BJ (cell line): Measurements from ENCODE around the gene POLR2A. TPM values are rescaled to one million over a fixed set of nuclear protein-coding genes. Genes with fewer than 3 reads are reported as not detected.

Source experiments
- CTCF ChIA-PET: fragments of 350-600 bp; formaldehyde crosslinking; extraction: SDS; loops from one replicate; lab custom pipeline; 2021; ENCODE audit warnings: antibody characterized with exemption, inconsistent platforms; lab: Yijun Ruan, JAX
- POLR2A ChIA-PET: fragments of 300-600 bp; sonication (Branson Sonifier 250); formaldehyde crosslinking; extraction: SDS; loops from one replicate; lab custom pipeline; 2021; ENCODE audit warnings: antibody characterized with exemption; lab: Charles Lee
- DNase-seq: peaks from one replicate; pipeline ENCODE4 v3.0.0-alpha.2; 2011; ENCODE audit warnings: low read depth
- H3K27me3 ChIP-seq: 2 replicates; pipeline ENCODE4 v1.6.0; 2011; ENCODE audit warnings: low read length; ENCODE audit not compliant: control insufficient read depth, insufficient read depth
- H3K36me3 ChIP-seq: 2 replicates; pipeline ENCODE4 v1.5.1; 2011; ENCODE audit warnings: low read length; ENCODE audit not compliant: control insufficient read depth, insufficient read depth
- H3K4me3 ChIP-seq: 2 replicates; pipeline ENCODE4 v1.5.1; 2011; ENCODE audit warnings: low read depth, mild to moderate bottlenecking, control low read depth, low read length
- CTCF ChIP-seq: IDR thresholded peaks from 2 replicates; pipeline ENCODE4 v1.5.1; 2011; ENCODE audit warnings: low read depth, mild to moderate bottlenecking, control low read depth, inconsistent platforms, low read length, moderate library complexity; ENCODE audit not compliant: insufficient read depth
- polyA plus RNA-seq: library from polyadenylated mRNA; depleted of rRNA; stranded (reverse); fragments of >200 nt; gene quantifications from 2 replicates; pipeline ENCODE4 v1.2.3, GENCODE V29; 2011; rRNA removed
- small RNA-seq: library from RNA; depleted of rRNA; stranded (forward); fragments of <200 nt; gene quantifications from one replicate; pipeline ENCODE3, GENCODE V24; 2012; ENCODE audit warnings: low replicate concordance, low read depth; ENCODE audit not compliant: insufficient read length

Gene POLR2A
- polyA plus RNA-seq, 1 experiment = 27.7 TPM

DNA sequence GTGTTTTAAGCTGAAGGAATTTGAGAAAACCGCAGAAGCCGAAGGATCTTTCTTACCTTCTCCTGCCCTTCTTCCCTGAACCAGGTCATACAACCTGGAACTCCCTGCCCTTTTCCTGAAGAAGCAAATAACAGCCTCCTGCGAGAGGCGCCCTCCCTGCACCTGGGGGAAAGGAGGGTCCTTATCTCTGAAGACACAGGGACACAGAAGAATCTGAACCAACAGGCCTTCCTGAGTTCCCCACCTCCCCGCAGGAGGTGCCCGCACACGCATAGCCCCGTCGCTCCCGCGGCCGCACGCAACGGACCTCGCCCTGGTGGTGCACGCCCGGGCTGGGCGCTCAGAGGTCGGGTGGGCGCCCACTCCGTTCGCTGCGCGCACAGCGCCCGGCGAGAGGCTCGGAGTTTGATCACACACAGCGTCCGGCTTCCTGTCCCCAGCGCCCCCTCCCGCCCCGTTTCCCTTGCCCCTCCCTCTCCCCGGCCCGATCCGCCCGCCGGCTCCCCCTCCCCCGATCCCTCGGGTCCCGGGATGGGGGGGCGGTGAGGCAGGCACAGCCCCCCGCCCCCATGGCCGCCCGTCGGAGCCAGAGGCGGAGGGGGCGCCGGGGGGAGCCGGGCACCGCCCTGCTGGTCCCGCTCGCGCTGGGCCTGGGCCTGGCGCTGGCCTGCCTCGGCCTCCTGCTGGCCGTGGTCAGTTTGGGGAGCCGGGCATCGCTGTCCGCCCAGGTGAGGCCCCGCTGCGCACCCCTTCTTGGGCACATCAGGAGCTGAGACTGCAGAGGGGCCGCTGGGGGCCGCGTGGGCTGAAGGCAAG lies 64.6 kb downstream of the POLR2A start, which contains the start of gene TNFSF12:
TNFSF12 (plus strand) TSS at position 474 of the 816 bp plus-strand sequence; CDS start at position 570, 96 bp downstream.
- CTCF ChIA-PET = interaction anchor here (0.6 to 5.9 kb wide), 5 partner anchors 12 to 284 kb away, joined by 3 to 41 read pairs (median 4); partner anchors contain the start of gene SENP3
- POLR2A ChIA-PET = interaction anchor here (0.6 to 0.7 kb wide), 2 partner anchors 12 to 64 kb away, joined by 3 to 4 read pairs; no protein-coding TSS in a partner anchor
- TF ChIP-seq CTCF = peak; percentile 25

More for the DNA sequence above, 64.6 kb downstream of the POLR2A start, which contains the start of gene TNFSF12:
- peak within 1 kb of the TSS; percentile 68 for H3K4me3 ChIP-seq
- H3K36me3 ChIP-seq = no peaks in the 10 kb centered on the region; the same call in 1 of the 2 replicates
- no peak for DNase-seq
- H3K27me3 ChIP-seq = no peaks in the 10 kb centered on the region

Small RNAs within 50 kb of the gene (small RNA-seq; reads per million reads assigned to genes)
- gene RF00019 = not detected

Other genes starting within 250 kb of the POLR2A start
- gene DVL2, start 249.8 kb upstream of the POLR2A start, polyA plus RNA-seq = 3.6 and 5.0 TPM in 2 replicates
- 59.0 and 72.8 TPM in 2 replicates for gene PHF23, start 244.9 kb upstream of the POLR2A start, polyA plus RNA-seq
- gene GABARAP, start 241.9 kb upstream of the POLR2A start, polyA plus RNA-seq = 762 and 865 TPM in 2 replicates
- gene CTDNEP1, start 232.6 kb upstream of the POLR2A start, polyA plus RNA-seq = 117 and 129 TPM in 2 replicates
- gene ELP5, start 232.2 kb upstream of the POLR2A start, polyA plus RNA-seq = 29.8 and 35.6 TPM in 2 replicates
- gene CLDN7, start 221.9 kb upstream of the POLR2A start, polyA plus RNA-seq = 1.5 and 2.1 TPM in 2 replicates
- 0.15 and 0.36 TPM in 2 replicates for gene SLC2A4, start 202.6 kb upstream of the POLR2A start, polyA plus RNA-seq
- 0.11 TPM in 2 replicates for gene YBX2, start 189.7 kb upstream of the POLR2A start, polyA plus RNA-seq
- gene EIF5A, start 176.7 kb upstream of the POLR2A start, polyA plus RNA-seq = 556 and 579 TPM in 2 replicates
- 12.7 and 37.4 TPM in 2 replicates for gene GPS2, start 169.0 kb upstream of the POLR2A start, polyA plus RNA-seq
- gene NEURL4, start 155.0 kb upstream of the POLR2A start, polyA plus RNA-seq = 8.0 and 14.9 TPM in 2 replicates
- 1.7 and 2.0 TPM in 2 replicates for gene ACAP1, start 147.8 kb upstream of the POLR2A start, polyA plus RNA-seq
- gene KCTD11, start 132.2 kb upstream of the POLR2A start, polyA plus RNA-seq = 16.2 and 19.8 TPM in 2 replicates
- gene TMEM95, start 129.2 kb upstream of the POLR2A start, polyA plus RNA-seq = not detected in 2 replicates
- 1.7 and 2.2 TPM in 2 replicates for gene TNK1, start 103.3 kb upstream of the POLR2A start, polyA plus RNA-seq
- 40.1 and 76.1 TPM in 2 replicates for gene PLSCR3, start 89.8 kb upstream of the POLR2A start, polyA plus RNA-seq
- 65.4 and 101 TPM in 2 replicates for gene TMEM256, start 80.3 kb upstream of the POLR2A start, polyA plus RNA-seq
- 6.0 and 8.5 TPM in 2 replicates for gene NLGN2, start 76.5 kb upstream of the POLR2A start, polyA plus RNA-seq
- gene SPEM1, start 64.0 kb upstream of the POLR2A start, polyA plus RNA-seq = not detected in 2 replicates
- not detected in 2 replicates for gene SPEM2, start 58.8 kb upstream of the POLR2A start, polyA plus RNA-seq
- not detected in 2 replicates for gene SPEM3, start 55.5 kb upstream of the POLR2A start, polyA plus RNA-seq
- 1.8 and 3.0 TPM in 2 replicates for gene TMEM102, start 48.9 kb upstream of the POLR2A start, polyA plus RNA-seq
- 0.50 and 0.98 TPM in 2 replicates for gene FGF11, start 44.9 kb upstream of the POLR2A start, polyA plus RNA-seq
- gene CHRNB1, start 39.3 kb upstream of the POLR2A start, polyA plus RNA-seq = 6.8 and 7.4 TPM in 2 replicates
- 23.6 and 25.9 TPM in 2 replicates for gene ZBTB4, start 4.7 kb upstream of the POLR2A start, polyA plus RNA-seq
- gene SLC35G6, start 2.9 kb upstream of the POLR2A start, polyA plus RNA-seq = not detected in 2 replicates
- 29.2 and 49.5 TPM in 2 replicates for gene TNFSF12, start 64.7 kb downstream of the POLR2A start, polyA plus RNA-seq
- 2.0 and 2.4 TPM in 2 replicates for gene TNFSF13, start 74.4 kb downstream of the POLR2A start, polyA plus RNA-seq
- gene SENP3, start 77.6 kb downstream of the POLR2A start, polyA plus RNA-seq = 69.8 and 72.2 TPM in 2 replicates
- 58.2 and 93.2 TPM in 2 replicates for gene CD68, start 95.3 kb downstream of the POLR2A start, polyA plus RNA-seq
- 142 and 174 TPM in 2 replicates for gene MPDU1, start 99.5 kb downstream of the POLR2A start, polyA plus RNA-seq
- gene SOX15, start 105.7 kb downstream of the POLR2A start, polyA plus RNA-seq = 0.34 and 0.49 TPM in 2 replicates
- gene FXR2, start 130.5 kb downstream of the POLR2A start, polyA plus RNA-seq = 33.6 and 46.2 TPM in 2 replicates
- gene SAT2, start 143.5 kb downstream of the POLR2A start, polyA plus RNA-seq = 33.9 and 37.4 TPM in 2 replicates
- 0.85 and 1.2 TPM in 2 replicates for gene SHBG, start 145.8 kb downstream of the POLR2A start, polyA plus RNA-seq
- not detected in 2 replicates for gene ATP1B2, start 166.6 kb downstream of the POLR2A start, polyA plus RNA-seq
- gene TP53, start 203.1 kb downstream of the POLR2A start, polyA plus RNA-seq = 27.6 and 48.4 TPM in 2 replicates
- gene WRAP53, start 204.1 kb downstream of the POLR2A start, polyA plus RNA-seq = 5.8 and 7.9 TPM in 2 replicates
- gene EFNB3, start 220.8 kb downstream of the POLR2A start, polyA plus RNA-seq = 4.9 and 5.3 TPM in 2 replicates
- 0.09 and 0.10 TPM in 2 replicates for gene DNAH2, start 233.4 kb downstream of the POLR2A start, polyA plus RNA-seq